Astrocyte (in vitro differentiated cells and primary cell): Measurements from ENCODE around the gene SAYSD1. TPM values are rescaled to one million over a fixed set of nuclear protein-coding genes. Genes with fewer than 3 reads are reported as not detected.

Experiments used
- DNase-seq: peaks from one replicate; pipeline ENCODE4 v3.0.0-alpha.2; 2010; ENCODE audit warnings: low read depth
- FAIRE-seq: peaks from 2 replicates; lab custom pipeline; 2011; peaks lifted over from hg19 to GRCh38; lab: Jason Lieb, UNC
- H2AFZ ChIP-seq: 2 replicates; pipeline ENCODE4 v1.6.0; 2012; ENCODE audit warnings: low read depth, low read length, inconsistent platforms
- H3K27ac ChIP-seq: 2 replicates; pipeline ENCODE4 v1.5.1; 2011; ENCODE audit warnings: low read depth, low read length, inconsistent platforms
- H3K27me3 ChIP-seq: 2 replicates; pipeline ENCODE4 v1.6.0; 2011; ENCODE audit warnings: low read length, inconsistent platforms; ENCODE audit not compliant: insufficient read depth
- H3K36me3 ChIP-seq: 2 replicates; pipeline ENCODE4 v1.5.1; 2011; ENCODE audit warnings: low read length, inconsistent platforms; ENCODE audit not compliant: insufficient read depth
- H3K4me1 ChIP-seq: 2 replicates; pipeline ENCODE4 v1.5.1; 2011; ENCODE audit warnings: low read length, inconsistent platforms; ENCODE audit not compliant: insufficient read depth
- H3K4me2 ChIP-seq: 2 replicates; pipeline ENCODE4 v1.6.0; 2012; ENCODE audit warnings: low read length, inconsistent platforms
- H3K4me3 ChIP-seq: 2 replicates; pipeline ENCODE4 v1.5.1; 2011; ENCODE audit warnings: low read depth, mild to moderate bottlenecking, low read length, inconsistent platforms; ENCODE audit not compliant: insufficient read depth
- H3K79me2 ChIP-seq: 2 replicates; pipeline ENCODE4 v1.6.0; 2012; ENCODE audit warnings: mild to moderate bottlenecking, low read length, inconsistent platforms; ENCODE audit not compliant: insufficient read depth
- H3K9ac ChIP-seq: 2 replicates; pipeline ENCODE4 v1.6.0; 2012; ENCODE audit warnings: mild to moderate bottlenecking, low read length, inconsistent platforms
- H3K9me3 ChIP-seq: 2 replicates; pipeline ENCODE4 v1.5.1; 2012; ENCODE audit warnings: low read depth, mild to moderate bottlenecking, low read length, inconsistent platforms; ENCODE audit not compliant: insufficient read depth
- H4K20me1 ChIP-seq: 2 replicates; pipeline ENCODE4 v1.6.0; 2012; ENCODE audit warnings: low read length, inconsistent platforms; ENCODE audit not compliant: insufficient read depth
- H3K27ac Mint-ChIP-seq: one replicate; pipeline ENCODE4 v1.8.0; 2021; ENCODE audit warnings: mild to moderate bottlenecking, mixed read lengths; ENCODE audit not compliant: unreplicated experiment
- H3K27me3 Mint-ChIP-seq: one replicate; pipeline ENCODE4 v1.8.0; 2021; ENCODE audit warnings: low read depth, mixed read lengths; ENCODE audit not compliant: unreplicated experiment
- H3K36me3 Mint-ChIP-seq: one replicate; pipeline ENCODE4 v1.8.0; 2021; ENCODE audit warnings: low read depth, mixed read lengths; ENCODE audit not compliant: unreplicated experiment
- H3K4me1 Mint-ChIP-seq: one replicate; pipeline ENCODE4 v1.8.0; 2021; ENCODE audit warnings: low read depth, mixed read lengths; ENCODE audit not compliant: unreplicated experiment
- H3K4me3 Mint-ChIP-seq: one replicate; pipeline ENCODE4 v1.8.0; 2021; ENCODE audit warnings: mild to moderate bottlenecking, moderate library complexity, mixed read lengths; ENCODE audit not compliant: unreplicated experiment
- H3K9me3 Mint-ChIP-seq: one replicate; pipeline ENCODE4 v1.8.0; 2021; ENCODE audit warnings: mild to moderate bottlenecking, mixed read lengths; ENCODE audit not compliant: unreplicated experiment
- EZH2 ChIP-seq: IDR thresholded peaks from 2 replicates; pipeline ENCODE4 v1.6.1; 2012; ENCODE audit warnings: mild to moderate bottlenecking, low read length, inconsistent platforms; ENCODE audit not compliant: insufficient read depth
- total RNA-seq: library from RNA; stranded (reverse); gene quantifications from 2 replicates; pipeline ENCODE4 v1.2.1, GENCODE V29; 2021
- TF ChIP-seq, protein P1 (sequence below): IDR thresholded peaks from 2 replicates; pipeline ENCODE4 v1.5.1; 2011; ENCODE audit warnings: low read depth, mild to moderate bottlenecking, inconsistent platforms, low read length, moderate library complexity; ENCODE audit not compliant: insufficient read depth

The SAYSD1 gene
- total RNA-seq, 1 donor from 2014 or later = 9.4 TPM

DNA sequence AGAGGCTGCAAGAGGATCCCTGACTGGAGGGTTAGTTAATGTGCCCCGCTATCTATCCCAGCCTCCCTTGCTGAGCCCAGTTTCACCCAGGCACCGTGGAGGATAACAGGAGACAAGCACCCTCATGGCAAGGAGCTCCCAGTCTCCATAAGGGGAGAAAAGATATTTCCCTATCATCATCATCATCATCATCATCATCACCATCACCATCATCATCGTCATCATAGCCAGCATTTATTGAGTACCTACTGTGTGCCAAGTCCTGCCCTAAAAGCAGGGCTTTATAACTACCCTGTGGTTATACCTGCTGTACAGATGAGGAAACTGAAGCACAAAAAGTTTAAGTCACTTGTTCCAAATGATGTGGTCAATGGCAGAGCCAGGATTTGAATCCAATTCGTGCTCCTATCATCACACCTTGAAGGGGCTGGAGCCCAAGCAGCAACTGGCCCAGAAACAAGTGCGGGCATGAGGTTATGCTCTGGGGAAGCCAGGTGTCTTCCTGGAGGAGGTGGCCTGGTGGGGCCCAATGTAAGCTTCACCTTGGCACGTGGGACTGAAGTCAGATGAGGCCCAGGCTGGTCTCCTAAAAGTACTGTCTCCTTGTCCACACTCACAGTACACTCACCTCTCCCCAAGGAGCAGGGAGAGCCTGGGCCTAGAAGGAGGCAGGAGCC lies 56.4 kb downstream of the SAYSD1 start:
- Histone ChIP-seq H3K4me1 (no peaks in the 10 kb centered on the region), H3K4me2 (no peak overlapping the region), H3K36me3 (no peaks in the 10 kb centered on the region), H3K4me3 (no peak overlapping the region), H3K9ac (no peak overlapping the region), H3K79me2 (no peaks in the 10 kb centered on the region), H3K27ac (no peak overlapping the region), H4K20me1 (no peaks in the 10 kb centered on the region), H2AFZ (no peak overlapping the region), H3K27me3 (no peaks in the 10 kb centered on the region), H3K9me3 (no peaks in the 10 kb centered on the region)
- no peaks in the 10 kb centered on the region for H3K4me1 Mint-ChIP-seq
- DNase-seq (no peak), FAIRE-seq (no peak)
- no peaks in the 10 kb centered on the region for H3K36me3 Mint-ChIP-seq
- H3K4me3 Mint-ChIP-seq = no peak overlapping the region
- peaks cover 75% of the 10 kb centered on the region for H3K27me3 Mint-ChIP-seq
- no peaks in the 10 kb centered on the region for H3K9me3 Mint-ChIP-seq
- TF ChIP-seq, protein P1, sequence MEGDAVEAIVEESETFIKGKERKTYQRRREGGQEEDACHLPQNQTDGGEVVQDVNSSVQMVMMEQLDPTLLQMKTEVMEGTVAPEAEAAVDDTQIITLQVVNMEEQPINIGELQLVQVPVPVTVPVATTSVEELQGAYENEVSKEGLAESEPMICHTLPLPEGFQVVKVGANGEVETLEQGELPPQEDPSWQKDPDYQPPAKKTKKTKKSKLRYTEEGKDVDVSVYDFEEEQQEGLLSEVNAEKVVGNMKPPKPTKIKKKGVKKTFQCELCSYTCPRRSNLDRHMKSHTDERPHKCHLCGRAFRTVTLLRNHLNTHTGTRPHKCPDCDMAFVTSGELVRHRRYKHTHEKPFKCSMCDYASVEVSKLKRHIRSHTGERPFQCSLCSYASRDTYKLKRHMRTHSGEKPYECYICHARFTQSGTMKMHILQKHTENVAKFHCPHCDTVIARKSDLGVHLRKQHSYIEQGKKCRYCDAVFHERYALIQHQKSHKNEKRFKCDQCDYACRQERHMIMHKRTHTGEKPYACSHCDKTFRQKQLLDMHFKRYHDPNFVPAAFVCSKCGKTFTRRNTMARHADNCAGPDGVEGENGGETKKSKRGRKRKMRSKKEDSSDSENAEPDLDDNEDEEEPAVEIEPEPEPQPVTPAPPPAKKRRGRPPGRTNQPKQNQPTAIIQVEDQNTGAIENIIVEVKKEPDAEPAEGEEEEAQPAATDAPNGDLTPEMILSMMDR = no peak
- TF ChIP-seq EZH2 = no peak
- H3K27ac Mint-ChIP-seq = no peak overlapping the region

DNA sequence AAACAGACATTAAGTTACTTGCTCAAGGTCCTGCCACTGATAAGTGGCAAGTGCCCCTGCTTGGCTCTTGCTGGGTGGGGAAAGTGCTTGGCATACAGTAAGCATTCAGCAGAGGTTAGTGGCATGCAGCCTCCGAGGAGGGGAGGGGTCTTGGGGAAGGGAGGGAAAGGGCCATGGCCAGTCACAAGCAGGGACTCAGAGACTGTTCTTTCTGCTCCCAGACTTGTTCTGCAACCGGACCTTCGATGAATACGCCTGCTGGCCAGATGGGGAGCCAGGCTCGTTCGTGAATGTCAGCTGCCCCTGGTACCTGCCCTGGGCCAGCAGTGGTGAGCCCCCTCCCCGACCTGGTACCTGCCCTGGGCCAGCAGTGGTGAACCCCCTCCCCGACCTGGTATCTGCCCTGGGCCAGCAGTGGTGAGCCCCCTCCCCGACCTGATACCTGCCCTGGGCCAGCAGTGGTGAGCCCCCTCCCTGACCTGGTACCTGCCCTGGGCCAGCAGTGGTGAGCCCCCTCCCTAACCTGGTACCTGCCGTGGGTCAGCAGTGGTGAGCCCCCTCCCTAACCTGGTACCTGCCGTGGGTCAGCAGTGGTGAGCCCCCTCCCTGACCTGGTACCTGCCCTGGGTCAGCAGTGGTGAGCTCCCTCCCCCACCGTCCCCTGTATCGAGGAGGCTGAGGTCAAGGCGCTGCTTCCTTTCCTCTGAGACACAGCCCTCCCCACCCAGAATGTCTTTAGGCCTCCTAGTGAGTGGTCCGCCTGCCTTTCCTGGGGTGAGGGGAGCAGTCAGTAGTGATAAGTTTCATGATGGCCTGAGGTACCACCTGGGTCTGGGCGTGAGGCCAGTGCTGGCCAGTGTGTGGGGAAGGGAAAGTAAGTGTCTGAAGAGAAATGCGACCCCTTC lies 57.5 kb downstream of the SAYSD1 start:
- no peaks in the 10 kb centered on the region for H3K36me3 Mint-ChIP-seq
- H3K27me3 ChIP-seq = no peaks in the 10 kb centered on the region
- peaks cover 73% of the 10 kb centered on the region for H3K27me3 Mint-ChIP-seq
- no peaks in the 10 kb centered on the region for H4K20me1 ChIP-seq
- no peak overlapping the region for H2AFZ ChIP-seq
- TF ChIP-seq, protein P1 = no peak
- no peak for TF ChIP-seq EZH2
- no peaks in the 10 kb centered on the region for H3K4me1 ChIP-seq
- H3K9me3 Mint-ChIP-seq = no peaks in the 10 kb centered on the region
- no peak overlapping the region for H3K9ac ChIP-seq
- no peaks in the 10 kb centered on the region for H3K9me3 ChIP-seq
- H3K4me3 ChIP-seq = no peak overlapping the region
- no peak overlapping the region for H3K27ac ChIP-seq
- FAIRE-seq (no peak), DNase-seq (no peak)
- H3K79me2 ChIP-seq = no peaks in the 10 kb centered on the region
- H3K27ac Mint-ChIP-seq = no peak overlapping the region
- no peaks in the 10 kb centered on the region for H3K36me3 ChIP-seq
- H3K4me2 ChIP-seq = no peak overlapping the region
- no peak overlapping the region for H3K4me3 Mint-ChIP-seq
- no peaks in the 10 kb centered on the region for H3K4me1 Mint-ChIP-seq

DNA sequence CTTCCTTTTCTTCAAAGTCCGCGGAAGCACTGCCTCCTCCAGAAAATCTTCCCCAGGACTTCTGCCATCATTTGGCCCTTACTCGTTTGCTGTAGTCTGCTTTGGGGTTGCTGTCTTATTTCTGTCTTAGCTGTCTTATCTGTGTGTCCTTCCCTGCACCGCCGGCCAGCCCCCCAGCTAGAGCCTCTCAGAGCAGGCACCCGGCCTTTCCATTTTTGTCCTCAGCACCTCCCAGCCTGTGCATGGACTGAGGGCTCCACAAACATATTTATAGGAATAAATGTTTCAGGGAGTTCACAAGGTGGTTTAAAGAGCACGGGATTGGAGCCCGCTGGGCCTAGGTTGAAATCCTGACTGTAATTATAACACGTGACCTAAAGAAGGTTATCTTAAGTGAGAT lies 58.3 kb downstream of the SAYSD1 start:
- Histone ChIP-seq H3K9ac (no peak overlapping the region), H3K27ac (no peak overlapping the region), H3K4me3 (no peak overlapping the region), H3K9me3 (no peaks in the 10 kb centered on the region), H3K36me3 (no peaks in the 10 kb centered on the region), H2AFZ (no peak overlapping the region), H3K79me2 (no peaks in the 10 kb centered on the region), H3K4me1 (no peaks in the 10 kb centered on the region), H3K27me3 (no peaks in the 10 kb centered on the region), H4K20me1 (no peaks in the 10 kb centered on the region), H3K4me2 (no peak overlapping the region)
- H3K36me3 Mint-ChIP-seq = no peaks in the 10 kb centered on the region
- no peak overlapping the region for H3K4me3 Mint-ChIP-seq
- DNase-seq (no peak), FAIRE-seq (no peak)
- no peak overlapping the region for H3K27ac Mint-ChIP-seq
- no peaks in the 10 kb centered on the region for H3K9me3 Mint-ChIP-seq
- H3K27me3 Mint-ChIP-seq = peaks cover 66% of the 10 kb centered on the region
- no peak for TF ChIP-seq EZH2
- TF ChIP-seq, protein P1 = no peak
- peaks cover 2% of the 10 kb centered on the region for H3K4me1 Mint-ChIP-seq
